ENCODE measurements around the gene COPA.

- TF ChIP-seq RFX5 (IDR thresholded peaks at IDR 0.05; ENCODE audit: low read depth, low read length) (no peak), SMC3 (IDR thresholded peaks at IDR 0.05; ENCODE audit: borderline replicate concordance, low read length) (no peak), CTCF (IDR thresholded peaks at IDR 0.05 in 2 of 3, conservative IDR thresholded peaks at IDR 0.05 in 1 of 3; ENCODE audit: control insufficient read depth in 2 of 3, extremely low read depth in 1 of 3, insufficient read depth in 1 of 3, low read depth in 3 of 3, low read length in 3 of 3) (no peak), BRCA1 (IDR thresholded peaks at IDR 0.05; ENCODE audit: low read depth, low read length) (no peak), E2F4 (IDR thresholded peaks at IDR 0.05; ENCODE audit: low read depth, low read length) (no peak), RAD21 (IDR thresholded peaks at IDR 0.05; ENCODE audit: insufficient read depth, low read depth, low read length) (no peak), EP300 (IDR thresholded peaks at IDR 0.05; ENCODE audit: borderline replicate concordance in 1 of 2, control insufficient read depth in 1 of 2, low read depth in 2 of 2, low read length in 2 of 2) (no peak), ZNF687 (IDR thresholded peaks at IDR 0.05) (no peak), SIN3A (IDR thresholded peaks at IDR 0.05; ENCODE audit: low read depth, low read length) (no peak), NBN (IDR thresholded peaks at IDR 0.05) (no peak), TARDBP (IDR thresholded peaks at IDR 0.05; ENCODE audit: borderline replicate concordance) (no peak)
Observed at GRCh38 chr1:160326418-160326817, 16.6 kb downstream of the COPA start.

Data from GM12878 (cell line).